ENCODE results near the gene TPT1. TPM values are rescaled to one million over a fixed set of nuclear protein-coding genes. Genes with fewer than 3 reads are reported as not detected.

Gene TPT1
- total RNA-seq, 1 experiment from 2014 or later: 3,611 TPM

- H3K9me3 ChIP-seq: no peaks in the 10 kb centered on the region
- H3K36me3 ChIP-seq (ENCODE audit: control insufficient read depth, insufficient read depth, low read length): no peaks in the 10 kb centered on the region
- H3K4me3 ChIP-seq (ENCODE audit: low read depth, low read length): no peak overlapping the region
- Mint-ChIP-seq H3K27ac (ENCODE audit: unreplicated experiment) (no peak overlapping the region), H3K4me3 (ENCODE audit: unreplicated experiment) (no peak overlapping the region), H3K4me1 (ENCODE audit: low read depth, unreplicated experiment) (no peaks in the 10 kb centered on the region), H3K27me3 (ENCODE audit: insufficient read depth, unreplicated experiment) (no peaks in the 10 kb centered on the region), H3K36me3 (ENCODE audit: insufficient read depth, unreplicated experiment) (peaks cover 6% of the 10 kb centered on the region), H3K9me3 (ENCODE audit: unreplicated experiment) (no peaks in the 10 kb centered on the region)
- BruUV-seq (replicated peaks): no TSS peak
- no peak for DNase-seq
- intact Hi-C loops (cut with micrococcal nuclease; ENCODE audit: unreplicated experiment): no loop called here
- H3K4me1 ChIP-seq: no peaks in the 10 kb centered on the region
- ChIA-PET POLR2A (no interaction called here), CTCF (no interaction called here)
- TF ChIP-seq, protein P1, sequence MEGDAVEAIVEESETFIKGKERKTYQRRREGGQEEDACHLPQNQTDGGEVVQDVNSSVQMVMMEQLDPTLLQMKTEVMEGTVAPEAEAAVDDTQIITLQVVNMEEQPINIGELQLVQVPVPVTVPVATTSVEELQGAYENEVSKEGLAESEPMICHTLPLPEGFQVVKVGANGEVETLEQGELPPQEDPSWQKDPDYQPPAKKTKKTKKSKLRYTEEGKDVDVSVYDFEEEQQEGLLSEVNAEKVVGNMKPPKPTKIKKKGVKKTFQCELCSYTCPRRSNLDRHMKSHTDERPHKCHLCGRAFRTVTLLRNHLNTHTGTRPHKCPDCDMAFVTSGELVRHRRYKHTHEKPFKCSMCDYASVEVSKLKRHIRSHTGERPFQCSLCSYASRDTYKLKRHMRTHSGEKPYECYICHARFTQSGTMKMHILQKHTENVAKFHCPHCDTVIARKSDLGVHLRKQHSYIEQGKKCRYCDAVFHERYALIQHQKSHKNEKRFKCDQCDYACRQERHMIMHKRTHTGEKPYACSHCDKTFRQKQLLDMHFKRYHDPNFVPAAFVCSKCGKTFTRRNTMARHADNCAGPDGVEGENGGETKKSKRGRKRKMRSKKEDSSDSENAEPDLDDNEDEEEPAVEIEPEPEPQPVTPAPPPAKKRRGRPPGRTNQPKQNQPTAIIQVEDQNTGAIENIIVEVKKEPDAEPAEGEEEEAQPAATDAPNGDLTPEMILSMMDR (IDR thresholded peaks at IDR 0.05; ENCODE audit: insufficient read depth in 1 of 2, low read depth in 1 of 2, low read length in 1 of 2, severe bottlenecking in 1 of 2, unreplicated experiment in 1 of 2): no peak
- H3K27me3 ChIP-seq (replicated peaks; ENCODE audit: control insufficient read depth, insufficient read depth, low read length): no peaks in the 10 kb centered on the region
Measured at GRCh38 chr13:45374917-45375316, 33.9 kb upstream of the TPT1 start.

- Histone ChIP-seq H3K4me3 (ENCODE audit: low read depth, low read length) (no peak overlapping the region), H3K4me1 (no peaks in the 10 kb centered on the region), H3K9me3 (no peaks in the 10 kb centered on the region), H3K27me3 (replicated peaks; ENCODE audit: control insufficient read depth, insufficient read depth, low read length) (no peaks in the 10 kb centered on the region), H3K36me3 (ENCODE audit: control insufficient read depth, insufficient read depth, low read length) (no peaks in the 10 kb centered on the region)
- Mint-ChIP-seq H3K27ac (ENCODE audit: unreplicated experiment) (no peak overlapping the region), H3K9me3 (ENCODE audit: unreplicated experiment) (no peaks in the 10 kb centered on the region), H3K4me1 (ENCODE audit: low read depth, unreplicated experiment) (no peaks in the 10 kb centered on the region), H3K36me3 (ENCODE audit: insufficient read depth, unreplicated experiment) (peaks cover 6% of the 10 kb centered on the region), H3K27me3 (ENCODE audit: insufficient read depth, unreplicated experiment) (no peaks in the 10 kb centered on the region), H3K4me3 (ENCODE audit: unreplicated experiment) (no peak overlapping the region)
- intact Hi-C loops (cut with micrococcal nuclease; ENCODE audit: unreplicated experiment): no loop called here
- TF ChIP-seq, protein P1 (IDR thresholded peaks at IDR 0.05; ENCODE audit: insufficient read depth in 1 of 2, low read depth in 1 of 2, low read length in 1 of 2, severe bottlenecking in 1 of 2, unreplicated experiment in 1 of 2): no peak
- no TSS peak for BruUV-seq (replicated peaks)
- CTCF ChIA-PET: no interaction called here
- POLR2A ChIA-PET: no interaction called here
- DNase-seq: no peak
Measured at GRCh38 chr13:45373162-45373547, 32.2 kb upstream of the TPT1 start.

DNA sequence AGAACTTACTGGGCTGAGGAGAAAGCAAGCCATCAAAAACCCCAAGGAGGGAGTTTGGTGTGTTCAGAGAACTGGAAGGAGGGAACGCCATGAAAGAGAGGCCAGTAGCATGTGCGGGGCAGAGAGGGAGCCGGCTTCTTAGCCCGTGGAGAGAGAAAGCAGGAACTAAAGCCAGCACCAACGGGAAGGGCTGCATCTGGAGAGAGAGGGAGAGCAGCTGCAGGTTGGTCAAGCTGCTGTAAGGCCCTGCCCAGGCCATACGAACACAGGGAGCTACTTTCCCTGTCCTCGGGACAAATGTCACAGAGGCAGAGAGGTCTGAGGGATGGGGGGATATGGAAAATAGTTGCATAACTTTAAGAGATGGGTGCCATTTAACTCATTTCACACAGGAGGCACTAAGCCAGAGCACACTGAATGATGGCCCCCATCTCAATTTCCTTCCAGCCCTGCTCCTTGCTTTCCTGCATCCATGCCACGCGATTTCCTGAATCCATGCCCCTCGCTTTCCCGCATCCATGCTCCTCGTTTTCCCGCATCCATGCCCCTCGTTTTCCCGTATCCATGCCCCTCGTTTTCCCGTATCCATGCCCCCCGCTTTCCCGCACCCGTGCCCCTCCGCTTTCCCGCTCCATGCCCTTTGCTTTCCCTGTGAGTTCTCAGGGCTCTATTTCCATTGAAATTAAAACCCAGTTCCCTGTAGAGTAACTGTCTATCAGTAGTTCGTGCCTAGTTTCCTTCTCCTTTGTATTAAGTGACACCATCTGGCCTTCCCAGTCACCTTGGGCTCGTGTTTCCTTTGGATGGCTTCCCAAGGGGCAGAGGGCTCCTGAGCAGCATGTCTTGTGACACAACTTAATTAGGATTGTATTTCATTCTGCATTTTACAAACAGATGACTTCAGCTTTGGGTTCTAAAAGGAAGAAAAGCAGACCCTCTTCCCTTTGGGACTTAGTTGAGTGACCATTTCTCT lies 31.5 kb upstream of the TPT1 start:
- TF ChIP-seq, protein P1 (IDR thresholded peaks at IDR 0.05; ENCODE audit: insufficient read depth in 1 of 2, low read depth in 1 of 2, low read length in 1 of 2, severe bottlenecking in 1 of 2, unreplicated experiment in 1 of 2): no peak
- intact Hi-C loops (cut with micrococcal nuclease; ENCODE audit: unreplicated experiment): no loop called here
- CTCF ChIA-PET: no interaction called here
- Mint-ChIP-seq H3K4me3 (ENCODE audit: unreplicated experiment) (no peak overlapping the region), H3K4me1 (ENCODE audit: low read depth, unreplicated experiment) (no peaks in the 10 kb centered on the region), H3K27ac (ENCODE audit: unreplicated experiment) (peak overlapping the region; percentile 73), H3K27me3 (ENCODE audit: insufficient read depth, unreplicated experiment) (no peaks in the 10 kb centered on the region), H3K9me3 (ENCODE audit: unreplicated experiment) (no peaks in the 10 kb centered on the region), H3K36me3 (ENCODE audit: insufficient read depth, unreplicated experiment) (peaks cover 6% of the 10 kb centered on the region)
- Histone ChIP-seq H3K9me3 (no peaks in the 10 kb centered on the region), H3K36me3 (ENCODE audit: control insufficient read depth, insufficient read depth, low read length) (no peaks in the 10 kb centered on the region), H3K4me1 (no peaks in the 10 kb centered on the region), H3K27me3 (replicated peaks; ENCODE audit: control insufficient read depth, insufficient read depth, low read length) (no peaks in the 10 kb centered on the region), H3K4me3 (ENCODE audit: low read depth, low read length) (no peak overlapping the region)
- no TSS peak for BruUV-seq (replicated peaks)
- no peak for DNase-seq
- POLR2A ChIA-PET: no interaction called here

Data from Caco-2 (cell line).